ENCODE results near the gene SHCBP1.
A peak's percentile ranks its signal among the peaks of the same experiment; 100 is the strongest.
"Not testable (repeated sequence)": the region's sequence is repeated elsewhere in the genome, so short reads cannot be mapped to it uniquely, and the experiment has no call there.

Gene SHCBP1

GRCh38 chr16:46621006-46621933 lies at the start of gene SHCBP1:
SHCBP1 (minus strand) TSS chr16:46621379; CDS start chr16:46621359, 20 bp downstream.
- DNase-seq, result peak; percentile 82

- DNase-seq, result no peak
Measured at GRCh38 chr16:46662123-46662522, 40.9 kb upstream of the SHCBP1 start.

- DNase-seq, result no peak
Measured at GRCh38 chr16:46658925-46659324, 37.7 kb upstream of the SHCBP1 start.

- DNase-seq, result no peak
Measured at GRCh38 chr16:46651305-46651704, 30.1 kb upstream of the SHCBP1 start.

- DNase-seq, result no peak
Measured at GRCh38 chr16:46650254-46650623, 29.1 kb upstream of the SHCBP1 start.

- DNase-seq, result no peak
Measured at GRCh38 chr16:46649588-46650253, 28.5 kb upstream of the SHCBP1 start.

GRCh38 chr16:46648656-46649055 lies 27.5 kb upstream of the SHCBP1 start:
- no peak for DNase-seq

- no peak for DNase-seq
Measured at GRCh38 chr16:46638947-46639925, 18.1 kb upstream of the SHCBP1 start.

- DNase-seq, result peak; percentile 85
Measured at GRCh38 chr16:46632778-46633733, 11.9 kb upstream of the SHCBP1 start.

- DNase-seq, result no peak
Measured at GRCh38 chr16:46629331-46630219, 8.4 kb upstream of the SHCBP1 start.

GRCh38 chr16:46627746-46628145 lies 6.6 kb upstream of the SHCBP1 start:
- no peak for DNase-seq

GRCh38 chr16:46626681-46627080 lies 5.5 kb upstream of the SHCBP1 start:
- DNase-seq, result not testable (repeated sequence)

- DNase-seq, result not testable (repeated sequence)
Measured at GRCh38 chr16:46624862-46625261, 3.7 kb upstream of the SHCBP1 start.

GRCh38 chr16:46623707-46624106 lies 2.5 kb upstream of the SHCBP1 start:
- DNase-seq, result not testable (repeated sequence)

GRCh38 chr16:46623246-46623645 lies 2.1 kb upstream of the SHCBP1 start:
- DNase-seq, result not testable (repeated sequence)

- no peak for DNase-seq
Measured at GRCh38 chr16:46621934-46622676, 926 bp upstream of the SHCBP1 start.

- DNase-seq, result no peak
Measured at GRCh38 chr16:46620266-46621005, 743 bp downstream of the SHCBP1 start.

GRCh38 chr16:46618516-46618915 lies 2.7 kb downstream of the SHCBP1 start:
- DNase-seq, result no peak

- no peak for DNase-seq
Measured at GRCh38 chr16:46614006-46614405, 7.2 kb downstream of the SHCBP1 start.
